SK-N-SH (cell line): ENCODE measurements around the gene BCAR1.

Source experiments
- CHD2 ChIP-seq: fragments of 150-350 bp; IDR thresholded peaks from 2 replicates; pipeline ENCODE4 v1.6.1; 2018; ENCODE audit warnings: low read length; ENCODE audit not compliant: partially characterized antibody
- CTCF ChIP-seq: fragments of 200-600 bp; sonication (generic); IDR thresholded peaks from 2 replicates; pipeline ENCODE4 v1.6.1; 2017; ENCODE audit warnings: antibody characterized with exemption, mild to moderate bottlenecking, moderate library complexity
- FOSL2 ChIP-seq: IDR thresholded peaks from 2 replicates; pipeline ENCODE4 v1.4.0; 2012; ENCODE audit warnings: low read depth, mild to moderate bottlenecking, moderate library complexity, borderline replicate concordance
- GATA2 ChIP-seq: sonication (generic); formaldehyde crosslinking; IDR thresholded peaks from 2 replicates; pipeline ENCODE4 v1.5.0; 2020; ENCODE audit warnings: mild to moderate bottlenecking, missing genetic modification reagents
- MAX ChIP-seq: IDR thresholded peaks from 2 replicates; pipeline ENCODE4 v1.4.0; 2012; ENCODE audit warnings: low read depth
- RCOR1 ChIP-seq: fragments of 150-350 bp; IDR thresholded peaks from 2 replicates; pipeline ENCODE4 v1.6.1; 2017; ENCODE audit warnings: antibody characterized with exemption, low read length
- RFX5 ChIP-seq: IDR thresholded peaks from 2 replicates; pipeline ENCODE4 v1.6.1; 2012; ENCODE audit warnings: mild to moderate bottlenecking, improper control_type of control experiment, low read length
- TCF12 ChIP-seq: IDR thresholded peaks from 2 replicates; pipeline ENCODE4 v1.4.0; 2012
- ZBTB33 ChIP-seq: IDR thresholded peaks from 2 replicates; pipeline ENCODE4 v1.4.0; 2012; ENCODE audit warnings: low read depth, borderline replicate concordance

DNA sequence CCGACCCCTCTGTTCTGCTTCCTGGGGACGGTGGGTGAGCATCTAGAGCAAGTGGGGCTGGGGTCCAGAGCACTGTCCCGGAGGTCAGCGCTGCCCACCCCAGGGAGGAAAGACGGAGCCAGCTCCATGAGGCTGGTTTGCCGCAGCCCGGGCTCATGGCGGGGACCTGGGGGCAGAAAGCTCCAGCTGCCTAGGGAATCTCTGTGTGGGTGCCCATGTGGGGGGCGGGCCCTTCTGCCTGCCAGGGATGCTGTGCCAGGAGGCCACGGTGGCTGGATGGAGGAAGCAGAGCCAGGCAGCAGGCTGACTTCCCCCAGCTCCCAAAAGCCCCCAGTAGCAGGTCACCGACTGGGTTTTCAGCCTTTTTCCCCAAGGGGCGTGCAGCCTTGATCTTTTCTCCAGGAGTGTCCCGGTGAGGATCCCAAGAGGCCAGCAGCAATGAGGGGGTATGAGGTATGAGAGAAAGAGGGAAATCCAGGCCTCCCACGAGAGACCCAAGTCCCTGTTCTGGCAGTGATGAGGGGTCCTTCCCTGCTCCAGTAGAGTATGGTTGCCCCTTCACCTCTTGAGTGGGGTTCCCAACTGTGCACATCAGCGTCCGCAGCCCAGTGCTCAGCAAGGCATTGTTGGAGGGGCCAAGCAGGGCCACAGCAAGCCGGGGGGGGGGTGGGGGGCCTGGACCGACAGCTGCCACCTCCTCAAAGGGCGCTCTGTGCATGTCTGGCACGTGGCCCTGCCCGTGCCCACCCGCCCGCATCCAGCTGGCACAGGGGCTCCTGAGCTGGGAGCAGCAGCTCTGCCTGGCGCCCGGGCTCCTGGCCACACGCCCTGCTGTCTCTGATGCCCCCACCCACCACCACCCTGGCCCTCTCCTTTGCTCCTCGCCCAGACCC, 15.6 kb upstream of the BCAR1 start:
- TF ChIP-seq TCF12 (no peak), CTCF (no peak), CHD2 (no peak), RCOR1 (no peak), ZBTB33 (no peak), FOSL2 (no peak), MAX (no peak), RFX5 (no peak), GATA2 (CRISPR knock-in tag) (no peak)
